GM23338 (cell line): Measurements from ENCODE around the gene NETO2. TPM values are rescaled to one million over a fixed set of nuclear protein-coding genes. Genes with fewer than 3 reads are reported as not detected.

ENCODE experiments used
- ATAC-seq: fragments of 200-7000 bp; cut with Tn5 transposase; 3 replicates; pipeline ENCODE4 v1.9.1; 2020
- DNase-seq: peaks from one replicate; pipeline ENCODE4 v3.0.0-alpha.2; 2015; ENCODE audit warnings: low spot score
- H2AFZ ChIP-seq: fragments of 200-600 bp; sonication (generic); 2 replicates; pipeline ENCODE4 v1.8.0; 2016; ENCODE audit warnings: antibody characterized with exemption, mild to moderate bottlenecking, moderate library complexity
- H3F3A ChIP-seq: fragments of 200-600 bp; sonication (generic); replicated peaks from 2 replicates; pipeline ENCODE4 v1.8.0; 2017; ENCODE audit warnings: antibody characterized with exemption, mixed run types, low read depth
- H3K27ac ChIP-seq: fragments of 200-600 bp; sonication (generic); 2 replicates; pipeline ENCODE4 v1.6.1; 2016; ENCODE audit warnings: low read depth
- H3K27me3 ChIP-seq: fragments of 200-600 bp; sonication (generic); 2 replicates; pipeline ENCODE4 v1.8.0; 2016; ENCODE audit warnings: mild to moderate bottlenecking, mixed run types, moderate library complexity; ENCODE audit not compliant: insufficient read depth
- H3K36me3 ChIP-seq: fragments of 200-600 bp; sonication (generic); 2 replicates; pipeline ENCODE4 v1.8.0; 2016; ENCODE audit warnings: mild to moderate bottlenecking; ENCODE audit not compliant: insufficient read depth
- H3K4me1 ChIP-seq: fragments of 200-600 bp; sonication (generic); 2 replicates; pipeline ENCODE4 v1.8.0; 2016; ENCODE audit warnings: mild to moderate bottlenecking, moderate library complexity; ENCODE audit not compliant: insufficient read depth
- H3K4me2 ChIP-seq: fragments of 200-600 bp; sonication (generic); 2 replicates; pipeline ENCODE4 v1.7.1; 2017; ENCODE audit warnings: mixed run types
- H3K4me3 ChIP-seq: fragments of 200-600 bp; sonication (generic); 2 replicates; pipeline ENCODE4 v1.6.1; 2016; ENCODE audit warnings: mixed run types
- H3K79me2 ChIP-seq: fragments of 200-600 bp; sonication (generic); replicated peaks from 2 replicates; pipeline ENCODE4 v1.8.0; 2017; ENCODE audit warnings: mild to moderate bottlenecking; ENCODE audit not compliant: insufficient read depth
- H3K9me2 ChIP-seq: fragments of 200-600 bp; sonication (generic); 2 replicates; pipeline ENCODE4 v1.8.0; 2017; ENCODE audit not compliant: insufficient read depth
- H4K20me1 ChIP-seq: fragments of 200-600 bp; sonication (generic); replicated peaks from 2 replicates; pipeline ENCODE4 v1.8.0; 2017; ENCODE audit warnings: mild to moderate bottlenecking; ENCODE audit not compliant: insufficient read depth
- H3K27ac Mint-ChIP-seq: 2 replicates; pipeline ENCODE4 v1.8.0; 2020; ENCODE audit warnings: inconsistent platforms, mild to moderate bottlenecking, moderate library complexity, mixed read lengths
- H3K27me3 Mint-ChIP-seq: 3 replicates; pipeline ENCODE4 v1.8.0; 2022; ENCODE audit warnings: low read depth, mild to moderate bottlenecking, moderate library complexity, mixed read lengths, inconsistent platforms; ENCODE audit not compliant: insufficient read depth, poor library complexity
- H3K36me3 Mint-ChIP-seq: 3 replicates; pipeline ENCODE4 v1.8.0; 2021; ENCODE audit warnings: low read depth, mild to moderate bottlenecking, inconsistent platforms, moderate library complexity, mixed read lengths
- H3K4me1 Mint-ChIP-seq: 3 replicates; pipeline ENCODE4 v1.8.0; 2020; ENCODE audit warnings: mild to moderate bottlenecking, inconsistent platforms, mixed read lengths
- H3K4me3 Mint-ChIP-seq: 3 replicates; pipeline ENCODE4 v1.8.0; 2021; ENCODE audit warnings: moderate library complexity, mild to moderate bottlenecking, inconsistent platforms, mixed read lengths
- H3K9me3 Mint-ChIP-seq: 3 replicates; pipeline ENCODE4 v1.8.0; 2020; ENCODE audit warnings: moderate library complexity, mild to moderate bottlenecking, inconsistent platforms, mixed read lengths
- CREB1 ChIP-seq: fragments of 250-450 bp; sonication (Bioruptor Pico); IDR thresholded peaks from 2 replicates; pipeline ENCODE4 v1.5.0; 2020; ENCODE audit warnings: low read depth, mild to moderate bottlenecking, moderate library complexity
- ETS1 ChIP-seq: IDR thresholded peaks from 2 replicates; pipeline ENCODE4 v1.6.1; 2016; ENCODE audit warnings: antibody characterized with exemption
- EZH2 ChIP-seq: fragments of 200-600 bp; sonication (generic); IDR thresholded peaks from one replicate; pipeline ENCODE4 v1.8.0; 2017; ENCODE audit warnings: antibody characterized with exemption, mild to moderate bottlenecking, low read depth; ENCODE audit not compliant: unreplicated experiment
- EZH2phosphoT487 ChIP-seq: fragments of 200-600 bp; sonication (generic); IDR thresholded peaks from one replicate; pipeline ENCODE4 v1.8.1; 2018; ENCODE audit warnings: antibody characterized with exemption; ENCODE audit not compliant: unreplicated experiment
- JUNB ChIP-seq: IDR thresholded peaks from one replicate; pipeline ENCODE4 v1.6.1; 2016; ENCODE audit warnings: antibody characterized with exemption; ENCODE audit not compliant: unreplicated experiment
- NANOG ChIP-seq: IDR thresholded peaks from 2 replicates; pipeline ENCODE4 v1.6.1; 2016; ENCODE audit warnings: antibody characterized with exemption, borderline replicate concordance
- POLR2AphosphoS5 ChIP-seq: IDR thresholded peaks from 2 replicates; pipeline ENCODE4 v1.6.1; 2016; ENCODE audit warnings: antibody characterized with exemption, low read depth
- STAT1 ChIP-seq: IDR thresholded peaks from one replicate; pipeline ENCODE4 v1.6.1; 2016; ENCODE audit warnings: antibody characterized with exemption; ENCODE audit not compliant: unreplicated experiment
- ZNF331 ChIP-seq: fragments of 250-450 bp; sonication (Bioruptor Pico); IDR thresholded peaks from 2 replicates; pipeline ENCODE4 v1.5.0; 2020; ENCODE audit warnings: low read depth, mild to moderate bottlenecking, moderate library complexity
- ZNF462 ChIP-seq: fragments of 250-450 bp; sonication (Bioruptor Pico); IDR thresholded peaks from 2 replicates; pipeline ENCODE4 v1.5.0; 2020; ENCODE audit warnings: mild to moderate bottlenecking, moderate library complexity
- polyA plus RNA-seq: library from polyadenylated mRNA; unstranded; fragments of >200 nt; fragmentation: Nextera tagmentation; extraction: Ambion mirVana; gene quantifications from 2 replicates; pipeline ENCODE4 v1.2.1, GENCODE V29; 2016
- total RNA-seq: library from RNA; depleted of rRNA; stranded (reverse); fragments of >200 nt; shearing (Covaris generic); gene quantifications from 2 replicates; pipeline ENCODE4 v1.2.3, GENCODE V29; 2014
- TF ChIP-seq, protein P1 (sequence below): IDR thresholded peaks from one replicate; pipeline ENCODE4 v1.6.1; 2018; ENCODE audit warnings: antibody characterized with exemption; ENCODE audit not compliant: unreplicated experiment
- TF ChIP-seq, protein P2 (sequence below), 2 experiments: fragments of 200-600 bp in 1 of 2; sonication (generic) in 1 of 2; conservative IDR thresholded peaks; 2 replicates each; pipeline versions ENCODE4 v1.5.1 to v1.6.1; 2016 to 2017; ENCODE audit warnings: antibody characterized with exemption in 2 of 2, low read depth in 2 of 2, mild to moderate bottlenecking in 2 of 2, moderate library complexity in 1 of 2

Gene NETO2
- total and polyA plus RNA-seq, 2 experiments from 2014 or later: 6.6 to 10.6 TPM

GRCh38 chr16:47175152-47175551 lies 31.4 kb upstream of the NETO2 start:
- H3K27me3 Mint-ChIP-seq: no peaks in the 10 kb centered on the region
- H3K27ac ChIP-seq: no peak overlapping the region
- ATAC-seq: no peak

More at GRCh38 chr16:47175152-47175551, 31.4 kb upstream of the NETO2 start:
- peaks cover 6% of the 10 kb centered on the region for H3K36me3 Mint-ChIP-seq
- no peaks in the 10 kb centered on the region for H3K9me2 ChIP-seq
- H3K4me3 ChIP-seq: no peak overlapping the region
- H3K27me3 ChIP-seq: no peaks in the 10 kb centered on the region
- H3K79me2 ChIP-seq: no peaks in the 10 kb centered on the region
- no peak overlapping the region for H3K4me2 ChIP-seq
- TF ChIP-seq EZH2phosphoT487 (no peak), CREB1 (CRISPR knock-in tag) (no peak), ETS1 (no peak), ZNF331 (CRISPR knock-in tag) (no peak), NANOG (no peak), ZNF462 (CRISPR knock-in tag) (no peak), POLR2AphosphoS5 (no peak), STAT1 (no peak), EZH2 (no peak), JUNB (no peak)
- TF ChIP-seq, protein P1, sequence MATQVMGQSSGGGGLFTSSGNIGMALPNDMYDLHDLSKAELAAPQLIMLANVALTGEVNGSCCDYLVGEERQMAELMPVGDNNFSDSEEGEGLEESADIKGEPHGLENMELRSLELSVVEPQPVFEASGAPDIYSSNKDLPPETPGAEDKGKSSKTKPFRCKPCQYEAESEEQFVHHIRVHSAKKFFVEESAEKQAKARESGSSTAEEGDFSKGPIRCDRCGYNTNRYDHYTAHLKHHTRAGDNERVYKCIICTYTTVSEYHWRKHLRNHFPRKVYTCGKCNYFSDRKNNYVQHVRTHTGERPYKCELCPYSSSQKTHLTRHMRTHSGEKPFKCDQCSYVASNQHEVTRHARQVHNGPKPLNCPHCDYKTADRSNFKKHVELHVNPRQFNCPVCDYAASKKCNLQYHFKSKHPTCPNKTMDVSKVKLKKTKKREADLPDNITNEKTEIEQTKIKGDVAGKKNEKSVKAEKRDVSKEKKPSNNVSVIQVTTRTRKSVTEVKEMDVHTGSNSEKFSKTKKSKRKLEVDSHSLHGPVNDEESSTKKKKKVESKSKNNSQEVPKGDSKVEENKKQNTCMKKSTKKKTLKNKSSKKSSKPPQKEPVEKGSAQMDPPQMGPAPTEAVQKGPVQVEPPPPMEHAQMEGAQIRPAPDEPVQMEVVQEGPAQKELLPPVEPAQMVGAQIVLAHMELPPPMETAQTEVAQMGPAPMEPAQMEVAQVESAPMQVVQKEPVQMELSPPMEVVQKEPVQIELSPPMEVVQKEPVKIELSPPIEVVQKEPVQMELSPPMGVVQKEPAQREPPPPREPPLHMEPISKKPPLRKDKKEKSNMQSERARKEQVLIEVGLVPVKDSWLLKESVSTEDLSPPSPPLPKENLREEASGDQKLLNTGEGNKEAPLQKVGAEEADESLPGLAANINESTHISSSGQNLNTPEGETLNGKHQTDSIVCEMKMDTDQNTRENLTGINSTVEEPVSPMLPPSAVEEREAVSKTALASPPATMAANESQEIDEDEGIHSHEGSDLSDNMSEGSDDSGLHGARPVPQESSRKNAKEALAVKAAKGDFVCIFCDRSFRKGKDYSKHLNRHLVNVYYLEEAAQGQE: no peak
- TF ChIP-seq, protein P2, sequence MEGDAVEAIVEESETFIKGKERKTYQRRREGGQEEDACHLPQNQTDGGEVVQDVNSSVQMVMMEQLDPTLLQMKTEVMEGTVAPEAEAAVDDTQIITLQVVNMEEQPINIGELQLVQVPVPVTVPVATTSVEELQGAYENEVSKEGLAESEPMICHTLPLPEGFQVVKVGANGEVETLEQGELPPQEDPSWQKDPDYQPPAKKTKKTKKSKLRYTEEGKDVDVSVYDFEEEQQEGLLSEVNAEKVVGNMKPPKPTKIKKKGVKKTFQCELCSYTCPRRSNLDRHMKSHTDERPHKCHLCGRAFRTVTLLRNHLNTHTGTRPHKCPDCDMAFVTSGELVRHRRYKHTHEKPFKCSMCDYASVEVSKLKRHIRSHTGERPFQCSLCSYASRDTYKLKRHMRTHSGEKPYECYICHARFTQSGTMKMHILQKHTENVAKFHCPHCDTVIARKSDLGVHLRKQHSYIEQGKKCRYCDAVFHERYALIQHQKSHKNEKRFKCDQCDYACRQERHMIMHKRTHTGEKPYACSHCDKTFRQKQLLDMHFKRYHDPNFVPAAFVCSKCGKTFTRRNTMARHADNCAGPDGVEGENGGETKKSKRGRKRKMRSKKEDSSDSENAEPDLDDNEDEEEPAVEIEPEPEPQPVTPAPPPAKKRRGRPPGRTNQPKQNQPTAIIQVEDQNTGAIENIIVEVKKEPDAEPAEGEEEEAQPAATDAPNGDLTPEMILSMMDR (conservative IDR thresholded peaks at IDR 0.05; ENCODE audit: low read depth in 2 of 2): no peak
- H2AFZ ChIP-seq: no peak overlapping the region
- no peaks in the 10 kb centered on the region for H3K4me1 Mint-ChIP-seq
- no peaks in the 10 kb centered on the region for H4K20me1 ChIP-seq
- H3K27ac Mint-ChIP-seq: no peak overlapping the region
- no peaks in the 10 kb centered on the region for H3F3A ChIP-seq
- peaks cover 8% of the 10 kb centered on the region for H3K9me3 Mint-ChIP-seq
- no peak overlapping the region for H3K4me3 Mint-ChIP-seq
- no peak for DNase-seq
- no peaks in the 10 kb centered on the region for H3K36me3 ChIP-seq
- H3K4me1 ChIP-seq: no peaks in the 10 kb centered on the region
